ENCODE data around the gene AKAP13. TPM values are rescaled to one million over a fixed set of nuclear protein-coding genes. Genes with fewer than 3 reads are reported as not detected.
"Not testable (repeated sequence)": the region's sequence is repeated elsewhere in the genome, so short reads cannot be mapped to it uniquely, and the experiment has no call there.

The AKAP13 gene
- total RNA-seq, 1 experiment from 2014 or later, result 54.5 TPM

- CTCF ChIA-PET, result no interaction called here
- no peaks in the 10 kb centered on the region for H3K36me3 ChIP-seq (ENCODE audit: insufficient read depth, low read length, poor library complexity, severe bottlenecking)
These were observed 203.0 kb downstream of the AKAP13 start for GRCh38 chr15:85583442-85583841.

GRCh38 chr15:85583923-85584390, 203.6 kb downstream of the AKAP13 start:
- Histone ChIP-seq H3K9me3 (ENCODE audit: low read depth, low read length, poor library complexity, severe bottlenecking) (no peaks in the 10 kb centered on the region), H3K27me3 (replicated peaks; ENCODE audit: insufficient read depth, low read depth, low read length, poor library complexity) (no peaks in the 10 kb centered on the region), H3K4me1 (ENCODE audit: insufficient read depth, low read length, poor library complexity, severe bottlenecking) (peaks cover 3% of the 10 kb centered on the region), H3K27ac (ENCODE audit: low read depth, low read length, poor library complexity, severe bottlenecking) (no peak overlapping the region), H3K36me3 (ENCODE audit: insufficient read depth, low read length, poor library complexity, severe bottlenecking) (no peaks in the 10 kb centered on the region), H3K4me3 (ENCODE audit: low read depth, low read length, poor library complexity, severe bottlenecking) (no peak overlapping the region)
- TF ChIP-seq CTCF (conservative IDR thresholded peaks at IDR 0.05; ENCODE audit: low read depth, low read length) (no peak), EZH2 (IDR thresholded peaks at IDR 0.05; ENCODE audit: borderline replicate concordance, low read depth, low read length, poor library complexity, severe bottlenecking) (no peak)
- POLR2A ChIA-PET (ENCODE audit: low non-redundant PET), result no interaction called here
- CTCF ChIA-PET, result no interaction called here
- BruUV-seq (replicated peaks), result no TSS peak
- intact Hi-C loops (cut with micrococcal nuclease; ENCODE audit: unreplicated experiment), result no loop called here
- DNase-seq (ENCODE audit: low spot score), result no peak

More at GRCh38 chr15:85583442-85583841, 203.0 kb downstream of the AKAP13 start:
- Histone ChIP-seq H3K27ac (ENCODE audit: low read depth, low read length, poor library complexity, severe bottlenecking) (no peak overlapping the region), H3K4me3 (ENCODE audit: low read depth, low read length, poor library complexity, severe bottlenecking) (no peak overlapping the region), H3K9me3 (ENCODE audit: low read depth, low read length, poor library complexity, severe bottlenecking) (no peaks in the 10 kb centered on the region), H3K4me1 (ENCODE audit: insufficient read depth, low read length, poor library complexity, severe bottlenecking) (peaks cover 3% of the 10 kb centered on the region), H3K27me3 (replicated peaks; ENCODE audit: insufficient read depth, low read depth, low read length, poor library complexity) (no peaks in the 10 kb centered on the region)
- POLR2A ChIA-PET (ENCODE audit: low non-redundant PET), result no interaction called here
- no TSS peak for BruUV-seq (replicated peaks)
- intact Hi-C loops (cut with micrococcal nuclease; ENCODE audit: unreplicated experiment), result no loop called here
- no peak for TF ChIP-seq EZH2 (IDR thresholded peaks at IDR 0.05; ENCODE audit: borderline replicate concordance, low read depth, low read length, poor library complexity, severe bottlenecking)
- no peak for TF ChIP-seq CTCF (conservative IDR thresholded peaks at IDR 0.05; ENCODE audit: low read depth, low read length)
- no peak for DNase-seq (ENCODE audit: low spot score)

GRCh38 chr15:85584872-85585271, 204.5 kb downstream of the AKAP13 start:
- Histone ChIP-seq H3K4me3 (ENCODE audit: low read depth, low read length, poor library complexity, severe bottlenecking) (no peak overlapping the region), H3K27ac (ENCODE audit: low read depth, low read length, poor library complexity, severe bottlenecking) (no peak overlapping the region), H3K36me3 (ENCODE audit: insufficient read depth, low read length, poor library complexity, severe bottlenecking) (no peaks in the 10 kb centered on the region), H3K9me3 (ENCODE audit: low read depth, low read length, poor library complexity, severe bottlenecking) (no peaks in the 10 kb centered on the region), H3K27me3 (replicated peaks; ENCODE audit: insufficient read depth, low read depth, low read length, poor library complexity) (no peaks in the 10 kb centered on the region), H3K4me1 (ENCODE audit: insufficient read depth, low read length, poor library complexity, severe bottlenecking) (peaks cover 3% of the 10 kb centered on the region)
- no peak for DNase-seq (ENCODE audit: low spot score)
- no peak for TF ChIP-seq CTCF (conservative IDR thresholded peaks at IDR 0.05; ENCODE audit: low read depth, low read length)
- TF ChIP-seq EZH2 (IDR thresholded peaks at IDR 0.05; ENCODE audit: borderline replicate concordance, low read depth, low read length, poor library complexity, severe bottlenecking), result no peak
- CTCF ChIA-PET, result no interaction called here
- POLR2A ChIA-PET (ENCODE audit: low non-redundant PET), result no interaction called here
- no TSS peak for BruUV-seq (replicated peaks)
- intact Hi-C loops (cut with micrococcal nuclease; ENCODE audit: unreplicated experiment), result no loop called here

- DNase-seq (ENCODE audit: low spot score); intact Hi-C loops (cut with micrococcal nuclease; ENCODE audit: unreplicated experiment); H3K36me3 ChIP-seq (ENCODE audit: insufficient read depth, low read length, poor library complexity, severe bottlenecking); H3K27ac ChIP-seq (ENCODE audit: low read depth, low read length, poor library complexity, severe bottlenecking); H3K27me3 ChIP-seq (replicated peaks; ENCODE audit: insufficient read depth, low read depth, low read length, poor library complexity); CTCF ChIA-PET; BruUV-seq (replicated peaks); H3K4me3 ChIP-seq (ENCODE audit: low read depth, low read length, poor library complexity, severe bottlenecking); H3K9me3 ChIP-seq (ENCODE audit: low read depth, low read length, poor library complexity, severe bottlenecking); H3K4me1 ChIP-seq (ENCODE audit: insufficient read depth, low read length, poor library complexity, severe bottlenecking): not testable (repeated sequence)
- POLR2A ChIA-PET (ENCODE audit: low non-redundant PET), result interaction anchor here (0.6 kb wide), 1 partner anchor 246 kb away, joined by 4 read pairs; no protein-coding TSS in a partner anchor
These were observed 205.8 kb downstream of the AKAP13 start for GRCh38 chr15:85586196-85586595.

All from A673 (cell line).